Cortex of kidney (tissue), 1 donor: ENCODE data around the gene TNFRSF11A.

Experiments used
- DNase-seq: peaks from one replicate; lab custom pipeline; 2025; lab: John Stamatoyannopoulos, UW

TNFRSF11A gene

DNA sequence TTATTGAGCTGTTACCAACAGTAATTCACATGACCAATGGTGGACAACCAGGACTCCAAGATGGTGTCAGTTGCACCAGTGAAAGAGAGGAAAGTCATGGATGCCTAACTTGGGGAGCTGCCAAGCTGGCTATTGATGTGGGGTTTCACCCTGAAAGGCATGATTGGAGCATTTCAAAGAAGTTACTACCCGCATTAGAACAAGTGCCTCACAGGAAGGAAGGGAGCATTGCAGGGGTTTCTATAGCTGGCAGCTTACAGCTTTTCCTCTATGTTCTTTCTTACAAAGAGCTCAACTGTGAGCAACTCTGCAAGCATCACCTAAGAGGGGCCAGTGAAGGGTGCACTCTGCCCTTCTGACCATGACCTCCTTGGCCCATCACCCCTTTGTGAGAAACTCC is 93.1 kb downstream of the TNFRSF11A start:
- no peak for DNase-seq

DNA sequence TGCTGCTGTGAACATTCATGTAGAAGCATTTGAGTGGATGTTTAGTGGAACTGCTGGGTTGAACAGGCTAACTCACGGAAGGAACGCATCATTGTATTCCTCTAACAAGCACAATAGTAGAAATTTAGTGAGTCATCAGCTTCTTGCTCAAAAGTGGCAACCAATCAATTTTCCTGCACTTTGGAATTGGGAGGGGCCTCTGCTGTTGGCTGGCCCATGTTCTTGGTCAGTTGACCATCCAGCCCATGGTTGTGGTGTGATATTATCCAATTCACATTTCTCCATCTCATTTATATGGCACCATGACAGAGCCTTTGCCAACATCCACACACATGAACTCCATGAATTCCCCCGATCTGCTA is 95.0 kb downstream of the TNFRSF11A start:
- DNase-seq, result no peak

GRCh38 chr18:62420513-62421209 is 95.6 kb downstream of the TNFRSF11A start:
- no peak for DNase-seq

DNA sequence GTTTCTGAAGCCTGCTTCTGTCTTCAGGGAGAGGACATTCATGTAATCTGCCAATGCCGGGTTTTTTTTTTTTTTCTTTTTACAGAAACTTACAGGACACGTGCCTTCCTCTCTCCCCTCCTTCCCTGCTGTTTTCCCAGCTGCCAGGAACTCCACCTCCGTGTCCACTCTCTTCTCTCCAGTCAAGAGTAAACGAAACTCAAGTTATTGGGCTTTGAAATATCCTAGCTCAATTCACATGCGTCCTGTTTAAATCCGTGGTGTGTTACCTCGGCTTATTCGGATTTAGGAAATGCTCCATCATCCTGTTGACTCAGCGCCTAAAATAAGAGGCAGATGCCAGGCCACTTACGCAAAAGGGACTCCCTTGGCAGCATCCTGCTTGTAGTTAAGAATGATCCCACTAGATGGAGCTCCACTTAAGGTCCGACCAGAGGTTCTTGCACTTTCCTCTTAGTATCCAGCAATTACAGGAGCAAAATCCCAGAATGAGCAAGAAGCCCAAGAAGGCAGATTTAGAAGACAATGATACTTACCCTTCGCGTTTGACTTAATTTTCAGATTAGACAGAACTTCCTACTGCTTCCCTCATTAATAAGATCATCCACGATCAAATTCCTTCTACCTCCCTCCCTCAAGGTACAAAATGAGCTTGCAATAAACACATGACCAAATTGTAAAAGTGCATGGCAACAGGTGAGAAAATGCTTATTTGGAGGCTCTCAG is 100.5 kb downstream of the TNFRSF11A start:
- DNase-seq, result no peak

DNA sequence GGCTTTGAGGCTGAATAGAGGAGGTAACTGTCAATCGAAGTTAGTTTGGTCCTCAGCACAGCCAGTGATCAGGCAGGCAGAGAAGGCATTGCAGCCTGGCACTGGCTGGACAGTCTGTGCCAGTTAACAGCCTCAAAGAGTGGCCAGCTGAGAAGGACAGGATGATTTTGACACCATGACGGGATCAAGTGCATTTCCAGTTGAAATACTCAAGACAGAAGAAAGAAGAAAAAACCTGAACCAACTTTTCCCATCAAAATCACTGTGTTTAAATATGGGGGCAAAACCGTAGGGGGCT is 101.0 kb downstream of the TNFRSF11A start:
- DNase-seq, result no peak

DNA sequence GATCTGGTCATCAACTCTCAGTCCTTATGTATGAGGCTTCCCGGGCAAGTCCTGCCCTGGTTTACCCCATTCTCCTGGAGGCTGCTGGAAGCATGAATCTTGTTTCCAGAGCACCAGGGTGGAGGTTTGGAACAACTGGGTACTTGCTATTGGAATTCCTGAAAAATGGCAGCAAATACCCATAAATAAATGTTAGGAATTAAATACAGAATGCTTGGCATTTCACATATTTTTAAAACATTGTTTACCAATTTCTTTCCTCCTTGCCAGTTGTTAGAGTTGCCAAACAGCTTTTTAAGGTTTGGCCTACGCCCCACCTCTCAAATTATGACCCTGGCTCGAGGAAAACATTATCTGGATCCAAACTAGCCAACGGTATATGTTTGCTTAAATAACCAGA is 107.1 kb downstream of the TNFRSF11A start:
- no peak for DNase-seq

DNA sequence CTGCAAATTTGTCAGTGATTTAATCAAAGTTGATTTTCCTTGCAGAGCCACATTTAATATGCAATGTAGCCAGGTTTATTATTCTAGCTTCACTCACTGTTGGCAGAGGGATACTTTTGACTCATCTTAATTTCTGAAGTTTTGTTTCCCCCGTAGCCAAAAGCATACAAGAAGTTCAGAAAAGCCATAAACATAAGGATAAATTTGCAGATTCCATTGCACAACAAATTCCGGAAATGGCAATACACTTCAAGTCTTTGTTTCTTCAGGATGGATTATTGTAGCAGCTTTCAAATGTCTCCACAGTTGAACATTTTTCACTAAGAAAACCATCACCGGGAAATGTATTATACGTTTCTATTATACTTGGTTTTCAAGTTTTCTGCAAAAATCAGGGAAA is 109.7 kb downstream of the TNFRSF11A start:
- no peak for DNase-seq

DNA sequence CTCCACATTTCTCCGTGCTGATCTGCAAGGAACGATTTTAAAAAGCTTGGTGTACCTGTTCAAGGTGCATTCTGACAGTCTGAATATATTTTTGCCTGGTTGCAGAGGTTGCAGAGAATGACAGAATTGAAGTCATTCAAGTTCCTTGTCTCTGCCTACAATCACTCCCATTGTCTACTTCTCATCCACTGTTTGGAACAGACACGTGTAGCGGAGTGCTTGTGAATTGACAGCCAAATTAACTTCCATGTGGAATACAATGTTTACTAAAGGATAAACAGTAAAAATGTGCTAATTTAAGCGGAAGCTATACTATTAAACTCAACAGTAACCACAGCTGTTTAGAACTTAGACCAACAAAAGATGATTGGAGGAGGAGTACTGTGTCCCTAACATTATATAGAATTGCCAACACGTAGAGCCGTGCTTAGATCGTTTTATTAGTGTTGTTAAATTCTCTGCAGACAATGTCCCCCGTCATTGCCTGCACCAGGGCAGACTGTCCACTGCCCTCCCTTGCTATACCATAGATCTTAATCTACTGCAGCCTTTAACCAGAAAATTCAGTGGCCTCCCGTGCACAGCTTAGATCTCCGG is 110.4 kb downstream of the TNFRSF11A start:
- DNase-seq, result no peak

GRCh38 chr18:62436636-62437234 is 111.6 kb downstream of the TNFRSF11A start:
- no peak for DNase-seq

- no peak for DNase-seq
These were observed 112.3 kb downstream of the TNFRSF11A start for GRCh38 chr18:62437235-62438017.

DNA sequence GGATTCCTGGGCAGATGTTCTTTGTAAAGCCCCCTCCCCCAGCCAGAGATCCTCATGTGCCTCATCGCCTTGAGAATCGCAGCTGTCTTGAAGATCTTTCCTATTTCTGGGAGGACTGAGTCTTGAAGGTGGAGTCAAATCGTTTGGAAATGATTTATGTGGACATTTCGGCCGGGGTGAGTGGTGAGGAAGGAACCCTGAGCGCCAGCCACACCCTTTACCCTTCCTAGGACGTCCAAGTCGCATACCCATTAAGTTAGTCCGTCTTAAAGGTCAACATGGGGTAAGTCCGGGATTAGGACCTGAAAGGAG is 112.9 kb downstream of the TNFRSF11A start:
- no peak for DNase-seq

DNA sequence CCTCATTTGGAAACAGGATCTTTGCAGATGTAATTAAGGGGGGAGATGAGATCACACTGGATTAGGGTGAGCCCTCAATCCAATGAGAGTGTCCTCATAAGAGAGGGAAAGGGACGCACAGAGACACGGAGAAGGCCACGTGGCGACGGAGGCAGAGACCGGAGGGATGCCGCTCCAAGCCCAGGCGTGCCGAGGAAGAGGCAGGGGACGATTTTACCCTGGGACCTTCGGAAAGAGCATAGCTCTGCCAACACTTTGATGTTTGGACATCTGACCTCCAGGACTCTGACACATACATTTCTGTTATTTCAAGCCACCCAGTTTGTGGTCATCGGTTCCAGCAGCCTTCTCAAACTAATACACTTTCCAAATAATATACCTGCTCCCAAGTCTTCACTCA is 113.3 kb downstream of the TNFRSF11A start:
- DNase-seq, result no peak

- no peak for DNase-seq
These were observed 113.8 kb downstream of the TNFRSF11A start for GRCh38 chr18:62438866-62439265.
